Central memory CD4-positive, alpha-beta T cell (primary cell): ENCODE data around the gene RDX.
"Not testable (repeated sequence)": the region's sequence is repeated elsewhere in the genome, so short reads cannot be mapped to it uniquely, and the experiment has no call there.

ENCODE experiments used
- DNase-seq: peaks from one replicate; pipeline ENCODE4 v3.0.0; 2022

Gene RDX

GRCh38 chr11:110305169-110306018 lies 9.0 kb upstream of the RDX start:
- DNase-seq = no peak

- no peak for DNase-seq
These were observed 7.0 kb upstream of the RDX start for GRCh38 chr11:110303414-110303826.

GRCh38 chr11:110301577-110301976 lies 5.2 kb upstream of the RDX start:
- no peak for DNase-seq

- no peak for DNase-seq
These were observed 4.6 kb upstream of the RDX start for GRCh38 chr11:110301032-110301431.

- DNase-seq = no peak
These were observed 2.8 kb upstream of the RDX start for GRCh38 chr11:110299006-110299785.

- no peak for DNase-seq
These were observed 1.9 kb upstream of the RDX start for GRCh38 chr11:110298301-110298765.

GRCh38 chr11:110297726-110298300 lies 1.4 kb upstream of the RDX start:
- DNase-seq = no peak

- DNase-seq = no peak
These were observed 787 bp upstream of the RDX start for GRCh38 chr11:110297076-110297725.

GRCh38 chr11:110295531-110296225 lies 736 bp downstream of the RDX start:
- DNase-seq = peak; percentile 50

- DNase-seq = no peak
These were observed 1.3 kb downstream of the RDX start for GRCh38 chr11:110295086-110295485.

GRCh38 chr11:110294509-110294908 lies 1.9 kb downstream of the RDX start:
- DNase-seq = no peak

- no peak for DNase-seq
These were observed 3.0 kb downstream of the RDX start for GRCh38 chr11:110293389-110293788.

- not testable (repeated sequence) for DNase-seq
These were observed 4.3 kb downstream of the RDX start for GRCh38 chr11:110292146-110292545.

GRCh38 chr11:110290591-110291334 lies 5.7 kb downstream of the RDX start:
- no peak for DNase-seq

- no peak for DNase-seq
These were observed 6.9 kb downstream of the RDX start for GRCh38 chr11:110289472-110289871.

- DNase-seq = no peak
These were observed 8.9 kb downstream of the RDX start for GRCh38 chr11:110287537-110287936.

- no peak for DNase-seq
These were observed 9.9 kb downstream of the RDX start for GRCh38 chr11:110286298-110287040.

- no peak for DNase-seq
These were observed 12.6 kb downstream of the RDX start for GRCh38 chr11:110283862-110284261.

- DNase-seq = not testable (repeated sequence)
These were observed 15.8 kb downstream of the RDX start for GRCh38 chr11:110280595-110280994.

- no peak for DNase-seq
These were observed 16.5 kb downstream of the RDX start for GRCh38 chr11:110279881-110280280.

- no peak for DNase-seq
These were observed 23.5 kb downstream of the RDX start for GRCh38 chr11:110272919-110273318.
